Skin of body (tissue), 2 donors: ENCODE results near the gene PMM2. TPM values are rescaled to one million over a fixed set of nuclear protein-coding genes. Genes with fewer than 3 reads are reported as not detected.
"Not testable (repeated sequence)": the region's sequence is repeated elsewhere in the genome, so short reads cannot be mapped to it uniquely, and the experiment has no call there.

Experiments used
- DNase-seq: peaks from one replicate; lab custom pipeline; 2025; lab: John Stamatoyannopoulos, UW
- total RNA-seq: library from RNA; depleted of rRNA; stranded (reverse); fragments of >200 nt; gene quantifications from one replicate; pipeline ENCODE4 v1.2.3, GENCODE V29; 2014

PMM2 gene
- total RNA-seq, 1 donor from 2014 or later: 28.8 TPM

- DNase-seq: peak; percentile 43
Observed at GRCh38 chr16:8866118-8866883, 68.7 kb downstream of the PMM2 start.

DNA sequence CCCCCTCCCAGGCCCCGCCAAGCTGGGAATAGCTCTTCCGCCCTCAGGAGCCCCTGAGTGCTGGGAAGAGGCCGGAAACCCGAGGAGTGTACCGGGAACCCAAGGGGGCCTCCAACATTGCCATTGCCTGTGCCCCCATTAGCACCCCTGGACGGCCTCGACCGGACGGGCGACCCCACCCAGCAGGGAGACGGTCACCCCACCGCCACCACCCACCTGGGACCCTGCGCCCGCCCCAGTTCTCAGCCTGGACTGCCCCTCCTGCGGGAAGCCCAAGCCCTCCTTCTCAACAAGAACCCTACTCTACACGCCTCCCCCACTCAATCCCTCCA lies 69.2 kb downstream of the PMM2 start:
- DNase-seq: no peak

DNA sequence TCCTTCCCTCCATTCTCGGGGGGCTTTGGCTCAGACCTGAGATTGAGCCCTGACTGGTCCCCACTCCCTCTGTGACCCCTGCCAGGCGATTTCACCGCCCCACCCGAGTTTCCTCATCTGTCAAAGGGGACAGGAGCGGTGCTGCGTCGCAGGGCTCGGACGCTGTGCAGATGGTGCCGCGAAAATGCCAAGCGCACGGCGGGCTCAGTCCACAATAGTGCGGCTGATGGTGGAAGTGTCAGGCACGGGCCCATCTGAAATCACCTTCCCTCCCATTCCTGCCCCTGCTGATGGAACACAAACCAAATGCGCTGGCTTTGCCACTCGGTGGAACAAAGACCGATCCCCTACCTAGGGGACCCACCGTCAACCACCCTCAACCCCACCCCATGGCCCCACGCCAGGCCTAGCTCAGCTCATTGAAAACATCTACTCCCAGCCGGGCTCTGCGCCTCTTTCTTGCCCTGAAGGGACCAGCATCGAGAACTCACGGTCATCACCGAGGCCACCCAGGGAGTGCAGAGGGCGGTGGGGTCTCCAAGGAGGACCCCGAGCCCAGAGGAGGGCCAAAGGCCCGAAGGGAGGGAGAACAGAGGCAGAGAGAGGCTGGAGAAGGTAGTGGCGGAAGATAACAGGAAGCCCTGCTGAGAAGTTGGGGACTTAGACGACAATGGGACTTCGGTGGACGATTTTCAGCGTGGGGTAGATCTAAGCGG lies 69.7 kb downstream of the PMM2 start:
- DNase-seq: no peak

GRCh38 chr16:8867932-8868415 lies 70.3 kb downstream of the PMM2 start:
- DNase-seq: no peak

GRCh38 chr16:8868416-8869211 lies 71.0 kb downstream of the PMM2 start, which contains the start of gene CARHSP1:
Gene CARHSP1 (minus strand): TSS chr16:8869006. CDS start chr16:8859328, 9,678 bp downstream.
- DNase-seq: peak; percentile 78

- no peak for DNase-seq
Observed at GRCh38 chr16:8869212-8869987, 71.8 kb downstream of the PMM2 start.

- DNase-seq: not testable (repeated sequence)
Observed at GRCh38 chr16:8869988-8870241, 72.3 kb downstream of the PMM2 start.

GRCh38 chr16:8872071-8872470 lies 74.4 kb downstream of the PMM2 start:
- no peak for DNase-seq

DNA sequence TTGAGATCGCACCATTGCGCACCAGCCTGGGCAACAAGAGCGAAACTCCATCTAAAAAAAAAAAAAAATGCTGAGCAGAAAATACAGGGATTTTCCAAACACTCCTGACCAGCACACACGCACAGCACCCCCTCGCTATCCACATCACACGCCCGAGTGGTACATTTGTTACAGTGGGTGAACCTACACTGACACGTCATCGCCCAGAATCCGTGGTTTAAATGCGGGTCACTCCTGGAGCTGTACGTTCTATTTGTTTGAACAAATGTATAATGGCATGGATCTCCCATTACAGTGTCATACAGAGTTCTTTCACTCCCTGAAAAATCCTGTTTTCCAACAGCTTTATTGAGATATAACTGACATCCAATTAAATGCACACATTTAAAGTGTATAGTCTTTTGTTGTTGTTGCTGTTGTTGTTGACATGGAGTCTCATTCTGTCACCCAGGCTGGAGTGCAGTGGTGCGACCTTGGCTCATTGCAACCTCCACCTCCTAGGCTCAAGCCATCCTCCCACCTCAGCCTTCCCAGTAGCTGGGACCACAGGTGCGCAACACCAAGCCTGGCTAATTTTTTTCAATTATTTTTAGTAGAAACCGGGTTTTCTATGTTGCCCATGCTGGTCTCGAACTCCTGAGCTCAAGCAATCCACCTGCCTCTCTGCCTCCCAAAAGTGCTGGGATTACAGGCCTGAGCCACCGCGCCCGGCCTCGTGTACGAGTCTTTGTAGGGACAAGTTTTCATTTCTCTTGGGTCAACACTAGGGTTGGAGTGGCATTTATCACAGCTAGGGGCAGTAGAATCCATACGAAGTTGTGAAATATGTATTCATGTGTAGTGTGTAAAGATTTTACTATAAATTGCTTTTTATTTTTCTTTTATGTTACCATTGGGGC lies 75.6 kb downstream of the PMM2 start:
- DNase-seq: no peak

GRCh38 chr16:8873866-8874195 lies 76.2 kb downstream of the PMM2 start:
- not testable (repeated sequence) for DNase-seq

DNA sequence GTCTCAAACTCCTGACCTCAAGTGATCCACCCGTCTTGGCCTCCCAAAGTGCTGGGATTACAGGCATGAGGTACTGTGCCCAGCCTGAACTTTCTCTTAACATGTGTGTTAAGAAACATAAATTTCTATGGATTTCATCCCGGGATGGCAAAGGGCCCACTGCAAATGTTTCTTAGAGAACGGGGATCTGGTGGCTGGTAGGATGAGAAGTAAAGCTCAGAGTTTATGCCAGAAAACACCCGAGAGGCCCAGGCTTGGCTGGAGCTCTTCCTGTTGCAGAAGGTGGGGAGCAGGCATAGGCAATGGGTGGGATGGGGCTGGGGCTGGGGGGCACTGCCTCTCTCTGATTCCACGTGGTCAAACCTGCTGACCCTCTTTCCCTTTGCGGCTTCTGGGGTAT lies 76.7 kb downstream of the PMM2 start:
- DNase-seq: peak; percentile 26

DNA sequence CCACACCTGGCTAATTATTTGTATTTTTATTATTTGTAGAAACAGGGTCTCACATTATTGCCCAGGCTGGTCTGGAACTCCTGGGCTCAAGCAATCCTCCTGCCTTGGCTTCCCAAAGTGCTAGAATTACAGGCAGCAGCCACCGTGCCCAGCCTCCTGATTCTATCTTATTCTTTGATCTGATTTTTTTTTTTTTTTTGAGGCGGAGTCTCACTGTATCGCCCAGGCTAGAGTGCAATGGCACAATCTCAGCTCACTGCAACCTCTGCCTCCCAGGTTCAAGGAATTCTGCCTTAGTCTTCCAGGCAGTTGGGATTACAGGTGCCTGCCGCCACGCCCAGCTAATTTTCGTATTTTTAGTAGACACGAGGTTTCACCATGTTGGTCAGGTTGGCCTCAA lies 77.7 kb downstream of the PMM2 start:
- not testable (repeated sequence) for DNase-seq

DNA sequence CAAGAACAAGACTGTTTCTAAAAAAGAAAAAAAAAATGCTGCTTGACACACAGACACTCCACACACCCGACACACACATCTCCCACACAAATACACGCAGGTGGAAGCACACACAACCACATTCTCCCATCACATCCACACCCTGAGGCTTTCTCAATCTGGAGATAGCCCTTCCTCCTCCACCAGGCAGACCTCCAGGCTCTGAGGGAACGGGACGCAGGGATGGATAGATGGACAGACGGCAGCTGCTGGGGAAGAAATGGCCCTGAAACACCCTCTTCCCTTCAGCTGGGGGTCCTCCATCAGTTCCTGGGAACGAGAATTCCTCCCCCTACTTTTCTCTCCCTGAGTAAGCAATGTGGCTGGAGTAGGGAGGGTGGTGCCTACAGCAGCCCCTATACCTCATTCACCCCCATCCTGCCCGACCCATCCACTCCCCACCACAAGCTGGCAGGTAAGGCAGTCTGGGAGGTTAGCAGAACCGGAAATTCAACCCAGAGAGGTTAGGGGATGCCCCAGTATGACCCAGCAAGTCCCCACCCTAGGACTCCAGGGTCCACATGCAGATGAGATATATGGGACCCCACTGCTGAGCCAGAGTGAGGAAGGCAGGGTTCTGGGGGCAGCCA lies 80.4 kb downstream of the PMM2 start:
- no peak for DNase-seq

DNA sequence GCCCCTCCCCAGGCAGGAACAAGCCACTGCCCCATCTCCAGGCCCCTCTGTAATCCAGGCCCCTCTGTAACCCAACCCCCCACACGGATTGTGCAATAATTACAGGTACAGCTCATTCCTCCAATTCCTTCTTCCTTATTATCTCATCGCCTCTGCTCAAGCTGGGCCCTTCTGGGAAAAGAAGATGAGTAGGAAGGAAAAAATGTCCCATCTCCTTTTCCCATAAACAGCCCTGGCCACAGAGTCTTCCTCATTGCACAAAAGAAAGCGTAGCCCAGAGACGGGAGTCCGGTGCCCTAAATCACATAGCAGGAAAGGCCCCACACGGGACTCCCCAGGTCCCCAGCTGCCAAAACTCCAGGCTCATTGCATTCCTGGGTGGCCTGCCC lies 80.9 kb downstream of the PMM2 start:
- DNase-seq: no peak

DNA sequence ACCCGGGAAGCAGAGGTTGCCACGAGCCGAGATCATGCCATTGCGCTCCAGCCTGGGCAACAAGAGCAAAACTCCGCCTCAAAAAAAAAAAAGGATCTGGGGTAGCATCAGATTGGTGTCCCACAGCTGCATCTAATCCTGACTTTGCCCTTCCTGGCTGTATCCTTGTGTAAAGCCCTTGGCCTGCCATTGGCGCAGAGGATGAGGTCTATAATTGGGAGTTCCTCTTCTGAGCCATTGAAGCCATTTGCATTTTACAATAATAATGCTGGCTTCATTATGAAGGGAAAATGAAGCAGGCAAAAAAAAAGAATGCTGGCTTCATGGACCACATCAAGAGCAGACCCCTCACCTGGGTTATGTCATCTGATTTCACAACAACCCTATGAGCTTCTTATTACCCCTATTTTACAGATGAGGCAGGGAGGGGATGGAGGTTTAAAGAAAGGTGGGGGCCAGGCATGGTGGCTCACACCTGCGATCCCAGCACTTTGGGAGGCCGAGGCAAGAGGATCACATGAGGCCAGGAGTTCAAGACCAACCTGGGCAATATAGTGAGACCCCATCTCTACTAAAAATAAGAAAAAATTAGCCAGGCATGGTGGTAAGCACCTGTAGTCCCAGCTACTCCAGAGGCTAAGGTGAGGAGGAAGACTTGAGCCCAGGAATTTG lies 83.3 kb downstream of the PMM2 start:
- DNase-seq: no peak

- no peak for DNase-seq
Observed at GRCh38 chr16:8882041-8882617, 84.5 kb downstream of the PMM2 start, which contains the start of gene LITAFD. Gene LITAFD (plus strand): TSS chr16:8882351. CDS start chr16:8884356, 2,005 bp downstream.

- no peak for DNase-seq
Observed at GRCh38 chr16:8882725-8883377, 85.2 kb downstream of the PMM2 start.
